H1 (cell line): ENCODE data around the gene MYRIP. TPM values are rescaled to one million over a fixed set of nuclear protein-coding genes. Genes with fewer than 3 reads are reported as not detected.

Experiments
- NRF1 ChIP-seq: IDR thresholded peaks from 2 replicates; pipeline ENCODE4 v1.6.1; 2011; ENCODE audit warnings: mild to moderate bottlenecking, low read depth, low read length, improper control_type of control experiment
- polyA plus RNA-seq, 7 experiments: library from polyadenylated mRNA; depleted of rRNA in 3 of 7; stranded (reverse) in 5 of 7; unstranded in 2 of 7; fragments of >200 nt in 5 of 7; fragments of 200-250 nt in 2 of 7; gene quantifications; 1 replicate in 5 of 7; 2 replicates in 1 of 7; 4 replicates in 1 of 7; pipeline versions ENCODE4 v1.2.1 to v1.2.3, GENCODE V29; 2011 to 2013; ENCODE audit warnings: missing spikeins in 2 of 7, mixed read lengths in 2 of 7
- total RNA-seq: library from RNA; stranded (reverse); fragmentation: NEBNext Ultra II Directional; extraction: Animal tissue kit (Norgen Biotek cat#: 25700); gene quantifications from 2 replicates; pipeline ENCODE4 v1.2.1, GENCODE V29; 2021
- TF ChIP-seq, protein P1 (sequence below): fragments of 300-600 bp; sonication (generic); IDR thresholded peaks from 2 replicates; pipeline ENCODE4 v1.7.1; 2012; ENCODE audit warnings: low read length, moderate library complexity, mild to moderate bottlenecking, inconsistent platforms; ENCODE audit not compliant: insufficient replicate concordance

Gene MYRIP
- total and polyA plus RNA-seq, 2 of the 8 experiments (the other 6 are each of a cell fraction or from before 2014, with no cell fraction given), result 0.54 to 4.3 TPM

GRCh38 chr3:40215015-40215414, 405.6 kb downstream of the MYRIP start (continued):
- TF ChIP-seq, protein P1, sequence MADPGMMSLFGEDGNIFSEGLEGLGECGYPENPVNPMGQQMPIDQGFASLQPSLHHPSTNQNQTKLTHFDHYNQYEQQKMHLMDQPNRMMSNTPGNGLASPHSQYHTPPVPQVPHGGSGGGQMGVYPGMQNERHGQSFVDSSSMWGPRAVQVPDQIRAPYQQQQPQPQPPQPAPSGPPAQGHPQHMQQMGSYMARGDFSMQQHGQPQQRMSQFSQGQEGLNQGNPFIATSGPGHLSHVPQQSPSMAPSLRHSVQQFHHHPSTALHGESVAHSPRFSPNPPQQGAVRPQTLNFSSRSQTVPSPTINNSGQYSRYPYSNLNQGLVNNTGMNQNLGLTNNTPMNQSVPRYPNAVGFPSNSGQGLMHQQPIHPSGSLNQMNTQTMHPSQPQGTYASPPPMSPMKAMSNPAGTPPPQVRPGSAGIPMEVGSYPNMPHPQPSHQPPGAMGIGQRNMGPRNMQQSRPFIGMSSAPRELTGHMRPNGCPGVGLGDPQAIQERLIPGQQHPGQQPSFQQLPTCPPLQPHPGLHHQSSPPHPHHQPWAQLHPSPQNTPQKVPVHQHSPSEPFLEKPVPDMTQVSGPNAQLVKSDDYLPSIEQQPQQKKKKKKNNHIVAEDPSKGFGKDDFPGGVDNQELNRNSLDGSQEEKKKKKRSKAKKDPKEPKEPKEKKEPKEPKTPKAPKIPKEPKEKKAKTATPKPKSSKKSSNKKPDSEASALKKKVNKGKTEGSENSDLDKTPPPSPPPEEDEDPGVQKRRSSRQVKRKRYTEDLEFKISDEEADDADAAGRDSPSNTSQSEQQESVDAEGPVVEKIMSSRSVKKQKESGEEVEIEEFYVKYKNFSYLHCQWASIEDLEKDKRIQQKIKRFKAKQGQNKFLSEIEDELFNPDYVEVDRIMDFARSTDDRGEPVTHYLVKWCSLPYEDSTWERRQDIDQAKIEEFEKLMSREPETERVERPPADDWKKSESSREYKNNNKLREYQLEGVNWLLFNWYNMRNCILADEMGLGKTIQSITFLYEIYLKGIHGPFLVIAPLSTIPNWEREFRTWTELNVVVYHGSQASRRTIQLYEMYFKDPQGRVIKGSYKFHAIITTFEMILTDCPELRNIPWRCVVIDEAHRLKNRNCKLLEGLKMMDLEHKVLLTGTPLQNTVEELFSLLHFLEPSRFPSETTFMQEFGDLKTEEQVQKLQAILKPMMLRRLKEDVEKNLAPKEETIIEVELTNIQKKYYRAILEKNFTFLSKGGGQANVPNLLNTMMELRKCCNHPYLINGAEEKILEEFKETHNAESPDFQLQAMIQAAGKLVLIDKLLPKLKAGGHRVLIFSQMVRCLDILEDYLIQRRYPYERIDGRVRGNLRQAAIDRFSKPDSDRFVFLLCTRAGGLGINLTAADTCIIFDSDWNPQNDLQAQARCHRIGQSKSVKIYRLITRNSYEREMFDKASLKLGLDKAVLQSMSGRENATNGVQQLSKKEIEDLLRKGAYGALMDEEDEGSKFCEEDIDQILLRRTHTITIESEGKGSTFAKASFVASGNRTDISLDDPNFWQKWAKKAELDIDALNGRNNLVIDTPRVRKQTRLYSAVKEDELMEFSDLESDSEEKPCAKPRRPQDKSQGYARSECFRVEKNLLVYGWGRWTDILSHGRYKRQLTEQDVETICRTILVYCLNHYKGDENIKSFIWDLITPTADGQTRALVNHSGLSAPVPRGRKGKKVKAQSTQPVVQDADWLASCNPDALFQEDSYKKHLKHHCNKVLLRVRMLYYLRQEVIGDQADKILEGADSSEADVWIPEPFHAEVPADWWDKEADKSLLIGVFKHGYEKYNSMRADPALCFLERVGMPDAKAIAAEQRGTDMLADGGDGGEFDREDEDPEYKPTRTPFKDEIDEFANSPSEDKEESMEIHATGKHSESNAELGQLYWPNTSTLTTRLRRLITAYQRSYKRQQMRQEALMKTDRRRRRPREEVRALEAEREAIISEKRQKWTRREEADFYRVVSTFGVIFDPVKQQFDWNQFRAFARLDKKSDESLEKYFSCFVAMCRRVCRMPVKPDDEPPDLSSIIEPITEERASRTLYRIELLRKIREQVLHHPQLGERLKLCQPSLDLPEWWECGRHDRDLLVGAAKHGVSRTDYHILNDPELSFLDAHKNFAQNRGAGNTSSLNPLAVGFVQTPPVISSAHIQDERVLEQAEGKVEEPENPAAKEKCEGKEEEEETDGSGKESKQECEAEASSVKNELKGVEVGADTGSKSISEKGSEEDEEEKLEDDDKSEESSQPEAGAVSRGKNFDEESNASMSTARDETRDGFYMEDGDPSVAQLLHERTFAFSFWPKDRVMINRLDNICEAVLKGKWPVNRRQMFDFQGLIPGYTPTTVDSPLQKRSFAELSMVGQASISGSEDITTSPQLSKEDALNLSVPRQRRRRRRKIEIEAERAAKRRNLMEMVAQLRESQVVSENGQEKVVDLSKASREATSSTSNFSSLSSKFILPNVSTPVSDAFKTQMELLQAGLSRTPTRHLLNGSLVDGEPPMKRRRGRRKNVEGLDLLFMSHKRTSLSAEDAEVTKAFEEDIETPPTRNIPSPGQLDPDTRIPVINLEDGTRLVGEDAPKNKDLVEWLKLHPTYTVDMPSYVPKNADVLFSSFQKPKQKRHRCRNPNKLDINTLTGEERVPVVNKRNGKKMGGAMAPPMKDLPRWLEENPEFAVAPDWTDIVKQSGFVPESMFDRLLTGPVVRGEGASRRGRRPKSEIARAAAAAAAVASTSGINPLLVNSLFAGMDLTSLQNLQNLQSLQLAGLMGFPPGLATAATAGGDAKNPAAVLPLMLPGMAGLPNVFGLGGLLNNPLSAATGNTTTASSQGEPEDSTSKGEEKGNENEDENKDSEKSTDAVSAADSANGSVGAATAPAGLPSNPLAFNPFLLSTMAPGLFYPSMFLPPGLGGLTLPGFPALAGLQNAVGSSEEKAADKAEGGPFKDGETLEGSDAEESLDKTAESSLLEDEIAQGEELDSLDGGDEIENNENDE, result no peak
- TF ChIP-seq NRF1, result no peak
